ENCODE data around the gene GJD3.
"Not testable (repeated sequence)": the region's sequence is repeated elsewhere in the genome, so short reads cannot be mapped to it uniquely, and the experiment has no call there.

The GJD3 gene

GRCh38 chr17:40367728-40368127 lies 3.2 kb upstream of the GJD3 start:
- H3K9me3 ChIP-seq (ENCODE audit: control insufficient read depth, low read length); H3K27me3 ChIP-seq (replicated peaks; ENCODE audit: control insufficient read depth, insufficient read depth, low read length); H3K9ac ChIP-seq (ENCODE audit: low read length); H3K4me3 ChIP-seq (ENCODE audit: low read length); H3K36me3 ChIP-seq (ENCODE audit: control insufficient read depth, insufficient read depth, low read length, severe bottlenecking); DNase-seq (ENCODE audit: low read depth): not testable (repeated sequence)
- peaks cover 14% of the 10 kb centered on the region for H3K4me1 ChIP-seq (ENCODE audit: control insufficient read depth, insufficient read depth, low read length)

DNA sequence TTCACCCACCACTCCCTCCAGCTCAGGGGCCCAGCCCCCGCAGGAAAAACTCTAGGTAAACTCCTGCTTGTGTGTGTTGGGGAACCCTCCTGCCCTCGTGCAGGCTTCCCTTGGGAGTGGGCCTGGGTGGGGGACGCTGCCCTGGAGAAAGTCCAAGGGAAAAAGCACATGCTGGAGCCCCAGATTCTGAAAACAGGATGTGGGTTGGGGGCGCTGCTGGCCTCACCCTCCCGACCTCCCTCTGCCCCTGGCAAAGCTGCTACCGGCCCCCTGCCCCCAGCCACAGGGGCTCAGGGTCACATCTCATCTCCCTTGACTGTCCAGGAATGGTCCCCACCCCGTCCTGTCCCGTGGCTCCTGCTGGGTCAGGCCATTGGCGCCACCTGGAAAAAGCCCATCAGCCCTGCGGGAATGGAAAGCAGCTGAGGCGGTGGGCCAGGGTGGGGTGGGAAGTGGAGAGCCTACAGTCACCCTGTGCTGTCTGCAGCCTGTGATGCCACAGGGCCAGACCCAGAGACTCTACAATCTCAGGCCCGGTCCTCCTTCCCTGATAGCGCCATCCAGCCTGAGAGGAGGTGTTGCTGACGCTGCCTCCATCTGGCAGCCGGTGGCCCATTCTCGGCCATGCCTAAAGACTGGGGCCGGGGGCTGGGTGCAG lies 2.5 kb upstream of the GJD3 start:
- no peak for DNase-seq (ENCODE audit: low read depth)
- Histone ChIP-seq H3K9ac (ENCODE audit: low read length) (no peak overlapping the region), H3K27me3 (replicated peaks; ENCODE audit: control insufficient read depth, insufficient read depth, low read length) (no peaks in the 10 kb centered on the region), H3K4me1 (ENCODE audit: control insufficient read depth, insufficient read depth, low read length) (peaks cover 14% of the 10 kb centered on the region), H3K9me3 (ENCODE audit: control insufficient read depth, low read length) (no peaks in the 10 kb centered on the region), H3K36me3 (ENCODE audit: control insufficient read depth, insufficient read depth, low read length, severe bottlenecking) (no peaks in the 10 kb centered on the region), H3K4me3 (ENCODE audit: low read length) (no peak overlapping the region)

DNA sequence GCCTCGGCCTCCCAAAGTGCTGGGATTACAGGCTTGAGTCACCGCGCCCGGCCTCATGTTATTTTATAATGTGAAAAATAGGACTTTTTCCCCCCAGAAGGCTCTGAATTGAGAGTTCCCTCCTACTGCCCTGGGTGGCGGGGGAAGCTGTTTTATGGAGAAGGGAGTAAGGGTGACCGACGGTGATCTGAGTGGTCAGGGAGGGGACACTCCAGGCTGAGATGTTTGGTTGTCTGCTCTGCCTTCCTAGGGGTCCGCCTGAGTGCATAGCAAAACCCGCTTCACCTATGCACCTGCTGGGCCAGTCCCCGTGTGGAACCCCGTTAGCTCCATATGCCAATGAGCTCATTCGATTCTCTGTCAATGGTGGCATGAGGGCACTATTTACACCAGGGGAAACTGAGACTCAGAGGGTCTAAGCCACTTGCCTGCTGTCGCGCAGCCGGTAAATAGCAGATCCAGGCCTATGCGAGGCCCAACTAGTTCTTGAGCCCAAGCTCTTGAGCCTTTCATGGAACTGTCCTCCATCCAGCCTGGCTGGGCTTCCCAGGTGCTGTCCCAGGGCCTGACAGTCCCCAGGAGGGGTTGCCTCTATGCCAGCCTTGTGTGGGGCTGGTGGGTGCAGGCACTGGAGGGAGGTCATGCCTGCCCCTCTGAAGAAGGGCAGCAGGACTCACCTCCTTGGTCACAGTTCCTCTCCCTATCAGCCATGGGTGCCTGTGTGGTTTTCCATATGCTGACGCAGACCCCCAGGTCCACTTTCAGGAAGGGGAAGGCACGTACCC lies 1.7 kb upstream of the GJD3 start:
- H3K27me3 ChIP-seq (replicated peaks; ENCODE audit: control insufficient read depth, insufficient read depth, low read length): no peaks in the 10 kb centered on the region
- peaks cover 14% of the 10 kb centered on the region for H3K4me1 ChIP-seq (ENCODE audit: control insufficient read depth, insufficient read depth, low read length)
- no peak overlapping the region for H3K4me3 ChIP-seq (ENCODE audit: low read length)
- H3K36me3 ChIP-seq (ENCODE audit: control insufficient read depth, insufficient read depth, low read length, severe bottlenecking): no peaks in the 10 kb centered on the region
- no peaks in the 10 kb centered on the region for H3K9me3 ChIP-seq (ENCODE audit: control insufficient read depth, low read length)
- no peak for DNase-seq (ENCODE audit: low read depth)
- H3K9ac ChIP-seq (ENCODE audit: low read length): no peak overlapping the region

DNA sequence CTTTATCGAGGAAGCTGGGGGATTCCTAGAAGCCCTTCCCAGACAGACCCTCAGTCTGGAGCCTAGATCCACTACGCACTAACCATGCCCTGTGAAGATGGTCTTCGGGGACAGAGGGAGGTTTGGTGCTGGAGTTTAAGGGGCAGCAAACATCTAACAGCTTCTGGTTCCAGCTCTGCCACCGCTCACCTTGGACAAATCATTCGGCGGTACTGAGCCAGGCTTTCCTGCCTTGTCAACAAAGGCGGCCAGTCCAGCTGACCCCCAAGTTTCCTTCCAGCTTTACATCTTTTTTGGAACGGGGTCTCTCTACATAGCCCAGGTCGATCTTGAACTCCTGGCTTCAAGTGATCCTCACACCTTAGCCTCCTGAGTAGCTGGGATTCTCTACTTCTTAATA lies 369 bp upstream of the GJD3 start:
- Histone ChIP-seq H3K4me1 (ENCODE audit: control insufficient read depth, insufficient read depth, low read length) (peaks cover 14% of the 10 kb centered on the region), H3K36me3 (ENCODE audit: control insufficient read depth, insufficient read depth, low read length, severe bottlenecking) (no peaks in the 10 kb centered on the region), H3K9ac (ENCODE audit: low read length) (peak overlapping the region; percentile 84), H3K27me3 (replicated peaks; ENCODE audit: control insufficient read depth, insufficient read depth, low read length) (no peaks in the 10 kb centered on the region), H3K9me3 (ENCODE audit: control insufficient read depth, low read length) (no peaks in the 10 kb centered on the region), H3K4me3 (ENCODE audit: low read length) (peak overlapping the region; percentile 83)
- DNase-seq (ENCODE audit: low read depth): no peak

GRCh38 chr17:40363111-40363827 lies 1.3 kb downstream of the GJD3 start:
- Histone ChIP-seq H3K9ac (ENCODE audit: low read length) (peak overlapping the region; percentile 84), H3K9me3 (ENCODE audit: control insufficient read depth, low read length) (no peaks in the 10 kb centered on the region), H3K36me3 (ENCODE audit: control insufficient read depth, insufficient read depth, low read length, severe bottlenecking) (no peaks in the 10 kb centered on the region), H3K27me3 (replicated peaks; ENCODE audit: control insufficient read depth, insufficient read depth, low read length) (no peaks in the 10 kb centered on the region), H3K4me3 (ENCODE audit: low read length) (peak overlapping the region; percentile 83), H3K4me1 (ENCODE audit: control insufficient read depth, insufficient read depth, low read length) (peaks cover 19% of the 10 kb centered on the region)
- peak; percentile 56 for DNase-seq (ENCODE audit: low read depth)

DNA sequence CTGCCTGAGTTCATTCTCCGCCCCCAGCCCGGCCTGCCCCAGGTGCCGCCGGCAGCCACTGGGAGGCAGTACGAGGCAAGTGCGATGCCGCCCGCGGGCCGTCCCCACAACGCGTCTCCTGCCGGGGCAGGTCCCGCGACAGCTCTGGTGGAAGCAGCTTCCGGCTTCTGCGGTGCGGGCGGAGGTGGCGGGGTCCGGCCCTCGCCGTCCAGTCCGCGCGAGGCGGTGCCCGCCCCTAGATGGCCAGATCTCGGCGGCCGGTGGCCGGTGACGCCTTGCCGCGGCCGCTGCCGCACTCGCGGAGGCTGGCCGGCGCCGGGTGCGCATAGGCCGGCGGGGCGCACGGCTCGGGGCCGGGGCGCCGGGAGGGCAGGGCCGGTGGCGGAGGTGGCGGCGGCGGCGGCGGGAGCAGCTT lies 1.8 kb downstream of the GJD3 start:
- Histone ChIP-seq H3K4me1 (ENCODE audit: control insufficient read depth, insufficient read depth, low read length) (peaks cover 21% of the 10 kb centered on the region), H3K36me3 (ENCODE audit: control insufficient read depth, insufficient read depth, low read length, severe bottlenecking) (no peaks in the 10 kb centered on the region), H3K9me3 (ENCODE audit: control insufficient read depth, low read length) (no peaks in the 10 kb centered on the region), H3K4me3 (ENCODE audit: low read length) (peak overlapping the region; percentile 83), H3K9ac (ENCODE audit: low read length) (peak overlapping the region; percentile 84), H3K27me3 (replicated peaks; ENCODE audit: control insufficient read depth, insufficient read depth, low read length) (no peaks in the 10 kb centered on the region)
- DNase-seq (ENCODE audit: low read depth): peak; percentile 86

GRCh38 chr17:40361925-40362695 lies 2.4 kb downstream of the GJD3 start:
- Histone ChIP-seq H3K9me3 (ENCODE audit: control insufficient read depth, low read length) (no peaks in the 10 kb centered on the region), H3K27me3 (replicated peaks; ENCODE audit: control insufficient read depth, insufficient read depth, low read length) (no peaks in the 10 kb centered on the region), H3K36me3 (ENCODE audit: control insufficient read depth, insufficient read depth, low read length, severe bottlenecking) (no peaks in the 10 kb centered on the region), H3K4me1 (ENCODE audit: control insufficient read depth, insufficient read depth, low read length) (peaks cover 23% of the 10 kb centered on the region), H3K9ac (ENCODE audit: low read length) (peak overlapping the region; percentile 84), H3K4me3 (ENCODE audit: low read length) (peak overlapping the region; percentile 83)
- no peak for DNase-seq (ENCODE audit: low read depth)

- H3K4me1 ChIP-seq (ENCODE audit: control insufficient read depth, insufficient read depth, low read length): peaks cover 23% of the 10 kb centered on the region
- no peak overlapping the region for H3K9ac ChIP-seq (ENCODE audit: low read length)
- DNase-seq (ENCODE audit: low read depth): no peak
- H3K9me3 ChIP-seq (ENCODE audit: control insufficient read depth, low read length): no peaks in the 10 kb centered on the region
- H3K36me3 ChIP-seq (ENCODE audit: control insufficient read depth, insufficient read depth, low read length, severe bottlenecking): peaks cover 3% of the 10 kb centered on the region
- no peaks in the 10 kb centered on the region for H3K27me3 ChIP-seq (replicated peaks; ENCODE audit: control insufficient read depth, insufficient read depth, low read length)
- no peak overlapping the region for H3K4me3 ChIP-seq (ENCODE audit: low read length)
Measured at GRCh38 chr17:40361063-40361924, 3.2 kb downstream of the GJD3 start.

- DNase-seq (ENCODE audit: low read depth): no peak
- no peaks in the 10 kb centered on the region for H3K27me3 ChIP-seq (replicated peaks; ENCODE audit: control insufficient read depth, insufficient read depth, low read length)
Measured at GRCh38 chr17:40360091-40360490, 4.4 kb downstream of the GJD3 start.

DNA sequence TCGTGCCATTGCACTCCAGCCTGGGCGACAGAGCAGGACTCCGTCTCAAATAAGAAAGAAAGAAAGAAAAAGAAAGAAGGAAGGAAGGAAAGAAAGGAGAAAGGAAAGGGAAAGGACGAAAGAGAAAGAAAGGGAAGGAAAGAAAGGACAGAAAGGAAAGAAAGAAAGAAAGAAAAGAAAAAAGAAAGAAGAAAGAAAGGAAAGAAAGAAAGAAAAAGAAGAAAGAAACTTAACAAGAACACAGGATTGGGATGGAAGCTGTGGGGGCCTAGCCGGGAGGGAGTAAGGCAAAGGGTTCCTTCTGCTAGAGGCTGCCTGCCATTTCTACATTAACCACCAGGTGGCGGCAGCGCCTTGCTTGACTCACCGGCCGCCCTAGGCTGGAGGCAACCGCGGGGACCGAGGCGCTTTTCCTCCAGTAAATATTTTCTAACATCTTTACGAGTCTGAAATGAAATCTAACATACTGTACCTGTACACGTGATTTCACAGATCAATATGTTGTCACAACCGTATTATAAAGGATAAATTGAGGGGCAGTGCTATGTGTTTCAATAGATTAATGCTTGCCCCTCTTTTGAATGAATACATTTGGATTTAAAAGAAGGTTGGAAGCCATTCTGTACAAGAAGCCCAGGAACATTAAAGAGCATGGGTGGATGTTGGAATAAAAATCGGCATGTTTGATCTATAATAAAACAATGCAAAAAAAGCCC lies 6.1 kb downstream of the GJD3 start:
- Histone ChIP-seq H3K4me1 (ENCODE audit: control insufficient read depth, insufficient read depth, low read length) (peaks cover 21% of the 10 kb centered on the region), H3K36me3 (ENCODE audit: control insufficient read depth, insufficient read depth, low read length, severe bottlenecking) (peaks cover 20% of the 10 kb centered on the region), H3K4me3 (ENCODE audit: low read length) (peak overlapping the region; percentile 65), H3K9me3 (ENCODE audit: control insufficient read depth, low read length) (no peaks in the 10 kb centered on the region), H3K9ac (ENCODE audit: low read length) (peak overlapping the region; percentile 85), H3K27me3 (replicated peaks; ENCODE audit: control insufficient read depth, insufficient read depth, low read length) (no peaks in the 10 kb centered on the region)
- DNase-seq (ENCODE audit: low read depth): peak; percentile 97

More at GRCh38 chr17:40360091-40360490, 4.4 kb downstream of the GJD3 start:
- H3K4me1 ChIP-seq (ENCODE audit: control insufficient read depth, insufficient read depth, low read length): peaks cover 30% of the 10 kb centered on the region
- H3K9me3 ChIP-seq (ENCODE audit: control insufficient read depth, low read length): no peaks in the 10 kb centered on the region
- H3K9ac ChIP-seq (ENCODE audit: low read length): no peak overlapping the region
- H3K4me3 ChIP-seq (ENCODE audit: low read length): no peak overlapping the region
- peaks cover 11% of the 10 kb centered on the region for H3K36me3 ChIP-seq (ENCODE audit: control insufficient read depth, insufficient read depth, low read length, severe bottlenecking)

All from adipocyte (in vitro differentiated cells).